GM19351 (cell line): ENCODE results near the gene AGAP2.
"Not testable (repeated sequence)": the region's sequence is repeated elsewhere in the genome, so short reads cannot be mapped to it uniquely, and the experiment has no call there.

Experiments used
- ATAC-seq: cut with Tn5 transposase; IDR thresholded peaks from one replicate; pipeline ENCODE4 v1.9.1; 2021; ENCODE audit warnings: mild to moderate bottlenecking, moderate library complexity; ENCODE audit not compliant: unreplicated experiment

AGAP2 gene

DNA sequence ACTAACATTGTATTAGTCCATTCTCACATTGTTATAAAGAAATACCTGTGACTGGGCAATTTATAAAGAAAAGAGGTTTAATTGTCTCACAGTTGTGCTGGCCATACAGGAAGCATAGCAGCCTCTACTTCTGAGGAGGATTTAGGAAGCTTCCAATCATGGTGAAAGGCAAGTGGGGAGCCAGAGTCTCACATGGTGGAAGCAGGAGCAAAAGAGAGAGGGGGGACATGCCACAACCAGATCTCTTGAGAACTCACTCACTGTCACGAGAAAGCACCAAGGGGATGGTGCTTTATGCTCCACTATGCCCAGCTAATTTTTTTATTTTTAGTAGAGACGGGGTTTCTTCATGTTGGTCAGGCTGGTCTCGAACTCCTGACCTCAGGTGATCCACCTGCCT is 31.3 kb downstream of the AGAP2 start:
- no peak for ATAC-seq

DNA sequence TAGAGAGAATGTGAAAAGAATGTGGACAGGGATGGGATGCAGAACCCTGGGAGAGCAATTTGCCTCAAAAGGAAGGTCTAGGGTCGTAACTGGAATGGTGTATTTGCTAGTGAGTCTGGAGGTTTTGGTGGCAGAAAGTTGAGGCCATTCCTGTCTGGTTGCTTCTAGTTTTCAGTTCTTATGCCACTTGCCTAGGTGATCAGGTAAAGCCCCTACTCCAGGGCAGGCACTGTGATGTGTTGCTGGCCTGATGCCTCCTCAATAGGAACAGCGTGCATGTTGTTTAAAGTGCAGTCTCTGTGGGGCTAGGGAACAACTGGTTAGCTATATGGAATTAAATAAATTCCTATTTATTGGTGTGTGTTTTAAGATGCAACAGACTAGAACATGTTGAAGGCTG is 38.2 kb downstream of the AGAP2 start:
- ATAC-seq = no peak

DNA sequence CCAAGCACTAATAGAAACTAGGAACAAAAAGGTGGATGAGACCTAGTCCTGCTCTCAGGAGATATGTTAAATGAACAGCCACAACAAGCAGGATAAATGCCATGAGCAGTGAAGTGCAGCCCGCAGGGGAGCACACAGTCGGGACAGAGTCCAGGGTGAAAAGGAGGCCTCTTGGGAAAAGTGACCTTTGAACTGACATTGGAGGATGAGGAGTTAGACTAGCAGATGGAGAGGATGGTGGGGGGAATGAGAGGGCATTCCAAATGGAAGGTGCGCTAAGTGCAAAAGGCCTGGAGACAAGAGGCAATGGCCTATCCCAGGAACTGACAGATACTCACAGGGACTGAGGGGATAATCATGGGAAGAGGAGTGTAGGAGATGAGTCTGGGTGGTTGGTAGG is 40.1 kb downstream of the AGAP2 start:
- ATAC-seq = no peak

DNA sequence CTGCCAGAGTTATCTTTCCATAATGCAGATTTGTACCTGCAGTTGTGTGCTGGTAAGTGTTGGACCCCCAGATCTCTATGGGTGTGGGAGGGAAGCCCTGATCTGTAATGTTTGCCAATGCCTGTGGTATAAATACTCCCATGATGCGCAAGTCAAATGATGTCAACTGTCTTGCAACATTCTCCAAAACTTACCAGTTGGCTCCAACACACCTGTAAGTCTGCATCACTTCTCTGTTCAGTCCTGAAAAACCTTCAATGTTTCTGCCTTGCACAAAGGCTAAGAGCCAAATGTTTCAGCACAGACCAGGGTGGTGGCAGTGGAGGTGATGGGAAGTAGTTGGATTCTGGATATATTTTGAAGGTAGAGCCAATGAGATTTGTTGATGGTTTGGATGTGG is 41.5 kb downstream of the AGAP2 start:
- ATAC-seq = no peak

DNA sequence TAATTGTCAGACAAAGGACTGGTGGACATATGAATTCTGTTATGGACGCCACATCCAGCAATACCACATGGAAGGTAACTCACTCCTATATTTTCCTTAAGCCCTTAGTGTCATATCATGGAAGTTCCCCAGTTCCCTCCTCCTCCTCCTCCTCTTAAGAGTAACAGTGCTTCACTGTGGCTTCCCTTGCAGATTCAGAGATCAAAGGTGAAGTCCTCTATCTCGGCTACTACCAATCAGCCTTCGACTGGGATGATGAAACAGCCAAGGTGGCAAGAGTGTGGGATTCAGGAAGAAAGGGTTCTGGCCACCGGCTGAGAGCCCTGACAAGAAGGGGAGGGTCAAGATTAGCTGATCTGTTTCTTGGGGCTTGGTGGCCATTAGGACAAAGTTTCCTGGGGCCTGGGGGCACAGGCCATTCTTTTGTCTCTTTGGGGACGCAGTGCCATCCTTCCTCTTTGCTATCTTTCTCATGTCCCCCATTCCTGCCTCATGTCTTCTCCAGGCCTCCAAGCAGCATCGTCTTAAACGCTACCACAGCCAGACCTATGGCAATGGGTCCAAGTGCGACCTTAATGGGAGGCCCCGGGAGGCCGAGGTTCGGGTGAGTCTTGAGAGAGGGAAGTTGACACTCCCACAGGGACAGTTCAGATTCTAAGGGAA is 42.6 kb downstream of the AGAP2 start:
- no peak for ATAC-seq

DNA sequence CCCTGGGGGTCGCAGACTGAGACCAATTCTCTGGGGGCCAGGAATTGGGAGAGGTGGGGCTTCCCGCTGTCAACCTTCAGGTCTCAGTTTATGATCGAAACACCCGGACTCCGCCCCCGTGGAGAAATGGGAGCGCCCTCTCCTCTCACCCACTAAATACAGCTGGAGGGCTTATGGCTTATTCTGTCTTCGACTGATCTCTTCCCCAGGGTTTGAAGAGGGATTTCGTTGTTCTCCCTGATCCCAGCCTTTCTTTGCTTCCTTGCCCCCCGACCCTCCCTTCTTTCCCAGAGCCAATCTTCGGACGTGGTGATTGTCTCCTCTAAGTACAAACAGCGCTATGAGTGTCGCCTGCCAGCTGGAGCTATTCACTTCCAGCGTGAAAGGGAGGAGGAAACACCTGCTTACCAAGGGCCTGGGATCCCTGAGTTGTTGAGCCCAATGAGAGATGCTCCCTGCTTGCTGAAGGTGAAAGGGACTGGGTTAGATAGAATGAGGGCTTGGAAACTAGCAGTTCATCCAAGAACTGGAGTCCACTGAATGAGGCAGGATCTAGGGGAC is 44.0 kb downstream of the AGAP2 start:
- ATAC-seq = no peak

DNA sequence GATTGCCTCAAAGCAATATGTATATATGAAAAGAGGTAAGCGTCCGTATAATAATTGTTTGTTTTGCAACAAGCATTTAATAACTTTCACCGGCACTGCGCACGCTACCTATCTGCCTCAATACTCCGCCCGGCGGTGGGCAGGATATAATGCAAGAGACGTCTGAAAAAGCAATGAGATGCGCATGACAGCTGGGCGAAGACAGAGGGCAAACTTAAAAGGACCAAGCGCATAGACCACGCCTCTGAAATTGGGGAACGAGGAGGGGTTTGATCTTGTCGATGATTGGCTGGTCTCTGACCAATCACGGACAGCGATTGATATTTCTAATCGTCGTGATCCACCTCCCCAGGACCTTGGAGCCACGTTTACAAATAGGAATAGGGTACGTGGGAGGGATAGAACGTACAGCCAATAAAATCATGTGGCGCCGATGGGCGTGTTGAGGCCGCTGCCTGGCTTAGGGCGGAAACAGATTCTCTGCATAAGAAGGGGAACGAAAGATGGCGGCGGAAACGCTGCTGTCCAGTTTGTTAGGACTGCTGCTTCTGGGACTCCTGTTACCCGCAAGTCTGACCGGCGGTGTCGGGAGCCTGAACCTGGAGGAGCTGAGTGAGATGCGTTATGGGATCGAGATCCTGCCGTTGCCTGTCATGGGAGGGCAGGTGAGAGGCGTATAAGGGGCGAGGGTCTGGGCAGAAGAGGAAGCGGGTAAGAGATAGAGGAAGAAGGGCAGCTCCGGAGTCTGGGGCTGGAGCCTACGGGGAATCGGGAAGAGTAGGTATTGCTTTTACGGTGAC is 44.7 kb downstream of the AGAP2 start, which contains the start of gene OS9:
TSS of gene OS9 (plus strand) at position 474 of the 800 bp plus-strand sequence. CDS start at position 504, 30 bp downstream.
- ATAC-seq = peak; percentile 96

DNA sequence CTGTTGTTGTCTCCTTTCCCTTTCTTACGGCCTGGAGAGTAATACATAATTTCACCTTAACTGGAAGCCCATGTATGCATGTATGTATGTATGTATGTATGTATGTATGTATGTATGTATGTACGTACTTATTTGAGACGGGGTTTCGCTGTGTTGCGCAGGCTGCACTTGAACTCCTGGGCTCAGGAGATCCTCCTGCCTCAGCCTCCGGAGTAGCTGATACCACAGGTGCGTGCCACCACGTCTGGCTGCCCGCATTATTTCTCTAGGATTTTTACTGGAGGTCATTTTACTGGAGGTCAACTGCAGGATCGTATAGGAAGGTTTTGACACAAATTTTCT is 45.3 kb downstream of the AGAP2 start:
- ATAC-seq = no peak

DNA sequence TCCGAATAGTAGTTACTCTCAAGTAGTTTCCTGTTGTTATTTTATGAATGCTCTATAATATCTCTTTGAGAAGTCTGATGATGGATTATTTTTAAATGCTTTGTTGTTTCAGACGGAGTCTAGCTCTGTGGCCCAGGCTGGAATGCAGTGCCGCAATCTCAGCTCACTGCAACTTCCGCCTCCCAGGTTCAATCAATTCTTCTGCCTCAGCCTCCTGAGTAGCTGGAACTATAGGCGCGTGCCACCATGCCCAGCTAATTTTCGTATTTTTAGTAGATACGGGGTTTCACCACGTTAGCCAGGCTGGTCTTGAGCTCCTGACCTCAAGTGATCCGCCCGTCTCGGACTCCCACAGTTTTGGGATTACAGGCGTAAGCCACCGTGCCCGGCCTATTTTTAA is 46.0 kb downstream of the AGAP2 start:
- ATAC-seq = no peak

DNA sequence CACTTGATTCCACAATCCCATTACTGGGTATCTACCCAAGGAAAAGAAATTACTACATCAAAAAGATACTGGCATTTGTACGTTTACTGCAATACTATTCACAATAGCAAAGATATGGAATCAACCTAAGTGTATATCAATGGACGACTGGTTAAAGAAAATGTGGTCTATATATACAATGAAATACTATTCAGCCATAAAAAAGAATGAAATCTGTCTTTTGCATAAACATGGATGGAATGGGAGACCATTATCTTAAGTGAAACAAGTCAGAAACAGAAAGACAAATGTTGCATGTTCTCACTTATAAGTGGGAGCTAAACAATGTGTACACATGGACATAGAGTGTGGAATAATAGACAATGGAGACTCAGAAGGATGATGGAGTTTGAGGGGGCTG is 49.6 kb downstream of the AGAP2 start:
- no peak for ATAC-seq

DNA sequence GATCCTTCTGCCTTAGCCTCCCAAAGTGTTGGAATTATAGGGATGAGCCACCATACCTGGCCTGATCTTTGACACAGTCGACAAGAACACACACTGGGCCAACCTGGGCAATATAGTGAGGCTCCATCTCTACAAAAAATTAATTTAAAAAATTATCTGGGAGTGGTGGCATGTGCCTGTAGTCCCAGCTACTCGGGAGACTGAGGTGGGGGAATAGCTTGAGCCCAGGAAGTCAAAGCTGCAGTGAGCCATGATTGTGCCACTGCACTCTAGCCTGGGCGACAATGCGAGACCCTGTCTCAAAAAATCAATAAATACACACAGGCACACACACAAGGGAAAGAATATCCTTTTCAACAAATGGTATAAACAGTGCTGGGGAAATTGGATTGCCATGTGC is 50.7 kb downstream of the AGAP2 start:
- ATAC-seq = no peak

DNA sequence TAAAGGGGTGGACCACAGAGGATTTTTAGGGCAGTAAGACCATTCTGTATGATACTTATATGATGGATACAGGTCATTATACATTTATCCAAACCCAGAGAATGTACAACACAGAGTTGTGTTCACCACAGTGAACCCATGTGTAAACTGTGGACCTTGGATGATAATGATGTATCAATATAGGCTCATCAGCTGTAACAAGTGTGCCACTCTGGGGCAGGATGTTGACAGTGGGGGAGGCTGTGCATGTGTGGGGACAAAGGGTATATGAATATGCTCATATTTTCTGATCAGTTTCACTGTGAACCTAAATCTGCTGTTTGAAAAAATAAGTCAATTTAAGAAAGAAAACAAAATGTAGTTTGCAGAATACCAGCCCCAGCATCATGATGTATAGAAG is 58.8 kb downstream of the AGAP2 start:
- ATAC-seq = no peak

DNA sequence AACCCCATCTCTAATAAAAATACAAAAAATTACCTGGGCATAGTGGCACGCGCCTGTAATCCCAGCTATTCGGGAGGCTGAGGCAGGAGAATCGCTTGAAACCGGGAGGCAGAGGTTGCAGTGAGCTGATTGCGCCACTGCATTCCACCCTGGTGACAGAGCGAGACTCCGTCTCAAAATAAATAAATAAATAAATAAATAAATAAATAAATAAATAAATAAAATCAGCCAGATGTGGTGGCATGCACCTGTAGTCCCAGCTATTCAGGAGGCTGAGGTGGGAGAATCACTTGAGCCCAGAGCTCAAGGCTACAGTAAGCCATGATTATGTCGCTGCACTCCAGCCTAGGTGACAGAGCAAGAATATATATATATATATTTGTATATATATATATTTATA is 60.6 kb downstream of the AGAP2 start:
- not testable (repeated sequence) for ATAC-seq

DNA sequence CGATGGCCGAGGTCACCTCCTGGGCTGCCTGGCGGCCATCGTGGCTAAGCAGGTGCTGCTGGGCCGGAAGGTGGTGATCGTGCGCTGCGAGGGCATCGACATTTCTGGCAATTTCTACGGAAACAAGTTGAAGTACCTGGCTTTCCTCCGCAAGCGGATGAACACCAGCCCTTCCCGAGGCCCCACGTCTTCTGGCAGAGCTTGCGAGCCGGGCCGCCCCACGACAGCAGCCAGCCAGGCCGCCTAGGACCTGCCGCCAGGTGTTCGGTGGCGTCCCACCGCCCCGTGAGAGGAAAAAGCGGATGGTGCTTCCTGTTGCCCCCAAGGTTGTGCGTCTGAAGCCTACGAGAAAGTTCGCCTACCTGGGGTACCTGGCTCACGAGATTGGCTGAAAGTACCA is 63.9 kb downstream of the AGAP2 start:
- no peak for ATAC-seq
